ENCODE measurements around the gene SYTL2.

GRCh38 chr11:85764796-85765195 is 46.1 kb downstream of the SYTL2 start:
- TF ChIP-seq MAX (IDR thresholded peaks at IDR 0.05), result no peak
- TF ChIP-seq REST (IDR thresholded peaks at IDR 0.05; ENCODE audit: low read depth), result no peak
- no peak for TF ChIP-seq TAF1 (IDR thresholded peaks at IDR 0.05; ENCODE audit: low read depth)
- TF ChIP-seq RAD21 (IDR thresholded peaks at IDR 0.05; ENCODE audit: low read depth), result no peak
- no peak for TF ChIP-seq EP300 (IDR thresholded peaks at IDR 0.05; ENCODE audit: borderline replicate concordance)
- TF ChIP-seq USF1 (IDR thresholded peaks at IDR 0.05), result no peak
- TF ChIP-seq NFIC (IDR thresholded peaks at IDR 0.05), result no peak
- TF ChIP-seq YY1 (IDR thresholded peaks at IDR 0.05; ENCODE audit: low read depth), result no peak
- TF ChIP-seq CREB1 (IDR thresholded peaks at IDR 0.05; ENCODE audit: low read depth), result no peak
- TF ChIP-seq EGR1 (IDR thresholded peaks at IDR 0.05), result no peak
- TF ChIP-seq FOXM1 (IDR thresholded peaks at IDR 0.05; ENCODE audit: borderline replicate concordance, low read depth), result no peak
- TF ChIP-seq CEBPB (IDR thresholded peaks at IDR 0.05), result no peak
